ENCODE data around the gene DCC. TPM values are rescaled to one million over a fixed set of nuclear protein-coding genes. Genes with fewer than 3 reads are reported as not detected.

The DCC gene
- total and polyA plus RNA-seq, 9 of the 15 experiments (the other 6 are each of a cell fraction or from before 2014, with no cell fraction given): not detected

DNA sequence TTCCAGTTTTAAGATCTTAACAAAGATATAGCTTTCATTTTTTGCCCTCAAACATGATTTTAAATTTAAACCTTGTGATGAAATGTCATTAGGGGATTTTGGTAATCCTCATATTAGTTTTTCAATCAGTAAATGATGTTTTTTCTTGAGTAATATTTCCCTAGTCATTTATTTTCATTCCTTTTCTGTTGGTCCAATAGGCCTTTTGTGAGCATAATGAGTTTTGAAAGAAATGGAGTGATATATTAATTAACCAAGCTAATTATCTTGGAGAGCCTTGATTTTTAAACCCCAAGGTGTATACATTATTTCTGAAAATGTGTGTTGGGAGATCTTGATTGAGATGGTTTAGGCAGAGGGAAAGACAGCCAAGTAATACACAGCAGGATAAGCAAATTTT, 46.3 kb downstream of the DCC start:
- no peak for FAIRE-seq

More for the DNA sequence above, 46.3 kb downstream of the DCC start:
- Histone ChIP-seq H3K4me2 (ENCODE audit: insufficient read depth, low read length) (no peak overlapping the region), H2AFZ (ENCODE audit: low read depth, low read length) (no peak overlapping the region), H3K79me2 (ENCODE audit: control insufficient read depth, insufficient read depth, low read length) (no peaks in the 10 kb centered on the region), H3K9me1 (ENCODE audit: control insufficient read depth, insufficient read depth, low read length) (no peaks in the 10 kb centered on the region), H3K27me3 (ENCODE audit: control insufficient read depth in 2 of 2, insufficient read depth in 2 of 2, low read length in 2 of 2) (no peaks in the 10 kb centered on the region), H3K9me3 (replicated peaks; ENCODE audit: control insufficient read depth, insufficient read depth, low read depth, low read length) (no peaks in the 10 kb centered on the region; the same call in 1 of the 2 replicates), H3K27ac (ENCODE audit: extremely low read depth, low read depth, low read length) (no peak overlapping the region), H3K36me3 (ENCODE audit: control insufficient read depth, insufficient read depth, low read length) (no peaks in the 10 kb centered on the region), H3K4me1 (replicated peaks in 1 of 2; ENCODE audit: control insufficient read depth in 2 of 2, insufficient read depth in 2 of 2, low read length in 2 of 2) (no peaks in the 10 kb centered on the region), H3K4me3 (no peak overlapping the region), H4K20me1 (replicated peaks; ENCODE audit: control insufficient read depth, insufficient read depth, low read length) (no peaks in the 10 kb centered on the region), H3K9ac (ENCODE audit: insufficient read depth in 1 of 2, low read depth in 2 of 2, low read length in 2 of 2) (no peak overlapping the region)
- in situ Hi-C loops (cut with MboI) (no loop called here), intact Hi-C loops (cut with micrococcal nuclease) (no loop called here)
- DNase-seq (ENCODE audit: extremely low read depth in 1 of 4, low spot score in 3 of 4) (no peak), ATAC-seq (no peak)
- TF ChIP-seq ZNF324 (CRISPR knock-in tag; IDR thresholded peaks at IDR 0.05) (no peak), KAT2B (IDR thresholded peaks at IDR 0.05; ENCODE audit: low read depth, low read length) (no peak), CREB5 (CRISPR knock-in tag; IDR thresholded peaks at IDR 0.05) (no peak), RBM14 (IDR thresholded peaks at IDR 0.05; ENCODE audit: borderline replicate concordance, insufficient read depth, low read depth, low read length) (no peak), BRF1 (IDR thresholded peaks at IDR 0.05; ENCODE audit: borderline replicate concordance, extremely low read depth, insufficient read length) (no peak), HNRNPLL (IDR thresholded peaks at IDR 0.05; ENCODE audit: low read depth, low read length, poor library complexity, severe bottlenecking) (no peak), KDM1A (IDR thresholded peaks at IDR 0.05) (no peak), SIN3B (IDR thresholded peaks at IDR 0.05; ENCODE audit: low read depth) (no peak), MXI1 (IDR thresholded peaks at IDR 0.05; ENCODE audit: low read depth, low read length) (no peak)
- TF ChIP-seq, protein P1, sequence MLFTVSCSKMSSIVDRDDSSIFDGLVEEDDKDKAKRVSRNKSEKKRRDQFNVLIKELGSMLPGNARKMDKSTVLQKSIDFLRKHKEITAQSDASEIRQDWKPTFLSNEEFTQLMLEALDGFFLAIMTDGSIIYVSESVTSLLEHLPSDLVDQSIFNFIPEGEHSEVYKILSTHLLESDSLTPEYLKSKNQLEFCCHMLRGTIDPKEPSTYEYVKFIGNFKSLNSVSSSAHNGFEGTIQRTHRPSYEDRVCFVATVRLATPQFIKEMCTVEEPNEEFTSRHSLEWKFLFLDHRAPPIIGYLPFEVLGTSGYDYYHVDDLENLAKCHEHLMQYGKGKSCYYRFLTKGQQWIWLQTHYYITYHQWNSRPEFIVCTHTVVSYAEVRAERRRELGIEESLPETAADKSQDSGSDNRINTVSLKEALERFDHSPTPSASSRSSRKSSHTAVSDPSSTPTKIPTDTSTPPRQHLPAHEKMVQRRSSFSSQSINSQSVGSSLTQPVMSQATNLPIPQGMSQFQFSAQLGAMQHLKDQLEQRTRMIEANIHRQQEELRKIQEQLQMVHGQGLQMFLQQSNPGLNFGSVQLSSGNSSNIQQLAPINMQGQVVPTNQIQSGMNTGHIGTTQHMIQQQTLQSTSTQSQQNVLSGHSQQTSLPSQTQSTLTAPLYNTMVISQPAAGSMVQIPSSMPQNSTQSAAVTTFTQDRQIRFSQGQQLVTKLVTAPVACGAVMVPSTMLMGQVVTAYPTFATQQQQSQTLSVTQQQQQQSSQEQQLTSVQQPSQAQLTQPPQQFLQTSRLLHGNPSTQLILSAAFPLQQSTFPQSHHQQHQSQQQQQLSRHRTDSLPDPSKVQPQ (CRISPR knock-in tag; IDR thresholded peaks at IDR 0.05; ENCODE audit: borderline replicate concordance): no peak
- TF ChIP-seq, protein P2, sequence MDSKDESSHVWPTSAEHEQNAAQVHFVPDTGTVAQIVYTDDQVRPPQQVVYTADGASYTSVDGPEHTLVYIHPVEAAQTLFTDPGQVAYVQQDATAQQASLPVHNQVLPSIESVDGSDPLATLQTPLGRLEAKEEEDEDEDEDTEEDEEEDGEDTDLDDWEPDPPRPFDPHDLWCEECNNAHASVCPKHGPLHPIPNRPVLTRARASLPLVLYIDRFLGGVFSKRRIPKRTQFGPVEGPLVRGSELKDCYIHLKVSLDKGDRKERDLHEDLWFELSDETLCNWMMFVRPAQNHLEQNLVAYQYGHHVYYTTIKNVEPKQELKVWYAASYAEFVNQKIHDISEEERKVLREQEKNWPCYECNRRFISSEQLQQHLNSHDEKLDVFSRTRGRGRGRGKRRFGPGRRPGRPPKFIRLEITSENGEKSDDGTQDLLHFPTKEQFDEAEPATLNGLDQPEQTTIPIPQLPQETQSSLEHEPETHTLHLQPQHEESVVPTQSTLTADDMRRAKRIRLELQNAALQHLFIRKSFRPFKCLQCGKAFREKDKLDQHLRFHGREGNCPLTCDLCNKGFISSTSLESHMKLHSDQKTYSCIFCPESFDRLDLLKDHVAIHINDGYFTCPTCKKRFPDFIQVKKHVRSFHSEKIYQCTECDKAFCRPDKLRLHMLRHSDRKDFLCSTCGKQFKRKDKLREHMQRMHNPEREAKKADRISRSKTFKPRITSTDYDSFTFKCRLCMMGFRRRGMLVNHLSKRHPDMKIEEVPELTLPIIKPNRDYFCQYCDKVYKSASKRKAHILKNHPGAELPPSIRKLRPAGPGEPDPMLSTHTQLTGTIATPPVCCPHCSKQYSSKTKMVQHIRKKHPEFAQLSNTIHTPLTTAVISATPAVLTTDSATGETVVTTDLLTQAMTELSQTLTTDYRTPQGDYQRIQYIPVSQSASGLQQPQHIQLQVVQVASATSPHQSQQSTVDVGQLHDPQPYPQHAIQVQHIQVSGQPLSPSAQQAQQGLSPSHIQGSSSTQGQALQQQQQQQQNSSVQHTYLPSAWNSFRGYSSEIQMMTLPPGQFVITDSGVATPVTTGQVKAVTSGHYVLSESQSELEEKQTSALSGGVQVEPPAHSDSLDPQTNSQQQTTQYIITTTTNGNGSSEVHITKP (IDR thresholded peaks at IDR 0.05; ENCODE audit: partially characterized antibody): no peak
- ChIA-PET CTCF (ENCODE audit: low intra/inter-chr PET ratio) (no interaction called here), POLR2A (no interaction called here)
- no TSS peak for BruUV-seq (replicated peaks)

Data from K562 (cell line).